ENCODE results near the gene SNX11.

SNX11 gene

DNA sequence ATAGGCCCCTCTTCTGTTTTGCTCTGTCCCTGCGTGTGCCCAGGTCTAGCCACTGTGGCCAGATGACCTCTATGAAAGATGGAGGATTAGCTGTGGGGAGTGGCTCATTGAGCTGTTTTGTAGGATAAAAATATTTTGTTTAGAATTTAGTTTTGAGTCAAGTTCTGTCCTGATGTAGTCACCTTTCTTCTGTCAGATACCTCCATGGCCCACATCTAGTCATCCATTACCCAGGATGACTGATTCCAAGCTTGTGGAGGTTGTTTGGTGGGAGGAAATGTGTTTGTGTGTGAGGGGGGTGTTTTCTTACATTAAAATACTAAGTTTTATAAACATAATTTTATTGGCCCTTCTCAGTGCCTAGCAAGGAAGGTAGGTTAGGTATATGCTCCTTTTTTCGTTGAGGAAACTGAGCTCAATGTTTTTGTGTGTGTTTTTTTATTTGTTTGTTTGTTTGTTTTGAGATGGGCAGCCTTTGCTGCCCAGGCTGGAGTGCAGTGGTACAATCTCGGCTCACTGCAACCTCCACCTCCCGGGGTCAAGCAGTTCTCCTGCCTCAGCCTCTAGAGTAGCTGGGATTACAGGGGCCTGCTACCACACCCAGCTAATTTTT lies 16.3 kb downstream of the SNX11 start:
- no peak overlapping the region for H3K4me3 ChIP-seq (ENCODE audit: low read depth, low read length)
- in situ Hi-C loops (cut with HindIII; ENCODE audit: low sequenced_read_pairs): no loop called here
- TF ChIP-seq, protein P1, sequence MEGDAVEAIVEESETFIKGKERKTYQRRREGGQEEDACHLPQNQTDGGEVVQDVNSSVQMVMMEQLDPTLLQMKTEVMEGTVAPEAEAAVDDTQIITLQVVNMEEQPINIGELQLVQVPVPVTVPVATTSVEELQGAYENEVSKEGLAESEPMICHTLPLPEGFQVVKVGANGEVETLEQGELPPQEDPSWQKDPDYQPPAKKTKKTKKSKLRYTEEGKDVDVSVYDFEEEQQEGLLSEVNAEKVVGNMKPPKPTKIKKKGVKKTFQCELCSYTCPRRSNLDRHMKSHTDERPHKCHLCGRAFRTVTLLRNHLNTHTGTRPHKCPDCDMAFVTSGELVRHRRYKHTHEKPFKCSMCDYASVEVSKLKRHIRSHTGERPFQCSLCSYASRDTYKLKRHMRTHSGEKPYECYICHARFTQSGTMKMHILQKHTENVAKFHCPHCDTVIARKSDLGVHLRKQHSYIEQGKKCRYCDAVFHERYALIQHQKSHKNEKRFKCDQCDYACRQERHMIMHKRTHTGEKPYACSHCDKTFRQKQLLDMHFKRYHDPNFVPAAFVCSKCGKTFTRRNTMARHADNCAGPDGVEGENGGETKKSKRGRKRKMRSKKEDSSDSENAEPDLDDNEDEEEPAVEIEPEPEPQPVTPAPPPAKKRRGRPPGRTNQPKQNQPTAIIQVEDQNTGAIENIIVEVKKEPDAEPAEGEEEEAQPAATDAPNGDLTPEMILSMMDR (IDR thresholded peaks at IDR 0.05; ENCODE audit: low read depth, low read length): no peak
- DNase-seq (ENCODE audit: low read depth, low spot score): no peak

DNA sequence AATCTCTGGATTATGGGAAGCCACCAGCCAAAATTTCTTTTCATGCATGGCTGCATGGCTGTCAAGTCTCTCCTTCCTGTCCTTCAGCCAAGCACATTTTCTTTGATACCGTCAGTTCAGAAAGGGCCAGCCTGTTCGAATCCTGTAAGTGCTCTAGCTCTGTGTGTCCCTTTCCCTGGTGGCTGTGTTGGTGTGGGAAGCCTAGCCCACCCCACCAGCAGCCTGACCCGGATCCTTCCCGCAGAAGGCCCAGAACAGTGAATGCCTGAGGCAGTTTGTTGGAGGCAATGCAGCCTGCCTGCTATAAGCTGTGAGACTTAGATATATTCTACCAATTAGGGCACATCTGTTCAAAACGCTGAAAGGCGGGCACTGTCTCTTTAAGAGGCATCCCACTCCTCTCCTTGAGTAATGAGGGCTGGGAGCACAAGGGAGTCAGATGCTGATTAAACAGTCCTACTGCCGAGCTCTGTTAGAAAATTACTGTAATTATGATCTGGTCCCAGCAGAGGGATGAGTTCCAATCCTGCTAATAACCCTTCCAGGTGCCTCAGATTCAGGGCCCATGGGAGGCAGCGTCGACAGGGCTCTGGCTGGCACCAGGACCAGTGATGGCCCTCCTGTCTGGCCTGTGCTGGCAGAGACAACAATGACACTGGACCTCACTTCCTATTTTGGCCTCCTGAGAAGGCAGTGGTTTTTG lies 18.4 kb downstream of the SNX11 start:
- in situ Hi-C loops (cut with HindIII; ENCODE audit: low sequenced_read_pairs): no loop called here
- no peak for DNase-seq (ENCODE audit: low read depth, low spot score)
- TF ChIP-seq, protein P1 (IDR thresholded peaks at IDR 0.05; ENCODE audit: low read depth, low read length): no peak
- H3K4me3 ChIP-seq (ENCODE audit: low read depth, low read length): no peak overlapping the region

DNA sequence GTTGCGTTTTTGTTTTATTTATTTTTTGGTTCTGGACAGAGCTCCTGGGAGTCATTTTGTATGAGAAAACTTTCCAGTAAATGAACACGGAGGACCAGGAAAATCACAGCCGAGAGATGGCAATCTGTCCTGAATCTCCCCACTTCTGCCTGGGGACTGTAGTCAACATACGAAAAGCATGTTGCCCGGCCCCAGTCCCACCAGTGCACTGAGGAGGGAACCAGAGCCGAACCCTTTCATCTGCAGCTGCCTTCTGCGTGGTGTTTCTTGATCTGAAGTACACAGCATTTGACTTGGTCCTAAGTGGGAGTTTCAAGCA lies 18.9 kb downstream of the SNX11 start:
- no peak overlapping the region for H3K4me3 ChIP-seq (ENCODE audit: low read depth, low read length)
- TF ChIP-seq, protein P1 (IDR thresholded peaks at IDR 0.05; ENCODE audit: low read depth, low read length): no peak
- in situ Hi-C loops (cut with HindIII; ENCODE audit: low sequenced_read_pairs): no loop called here
- no peak for DNase-seq (ENCODE audit: low read depth, low spot score)

DNA sequence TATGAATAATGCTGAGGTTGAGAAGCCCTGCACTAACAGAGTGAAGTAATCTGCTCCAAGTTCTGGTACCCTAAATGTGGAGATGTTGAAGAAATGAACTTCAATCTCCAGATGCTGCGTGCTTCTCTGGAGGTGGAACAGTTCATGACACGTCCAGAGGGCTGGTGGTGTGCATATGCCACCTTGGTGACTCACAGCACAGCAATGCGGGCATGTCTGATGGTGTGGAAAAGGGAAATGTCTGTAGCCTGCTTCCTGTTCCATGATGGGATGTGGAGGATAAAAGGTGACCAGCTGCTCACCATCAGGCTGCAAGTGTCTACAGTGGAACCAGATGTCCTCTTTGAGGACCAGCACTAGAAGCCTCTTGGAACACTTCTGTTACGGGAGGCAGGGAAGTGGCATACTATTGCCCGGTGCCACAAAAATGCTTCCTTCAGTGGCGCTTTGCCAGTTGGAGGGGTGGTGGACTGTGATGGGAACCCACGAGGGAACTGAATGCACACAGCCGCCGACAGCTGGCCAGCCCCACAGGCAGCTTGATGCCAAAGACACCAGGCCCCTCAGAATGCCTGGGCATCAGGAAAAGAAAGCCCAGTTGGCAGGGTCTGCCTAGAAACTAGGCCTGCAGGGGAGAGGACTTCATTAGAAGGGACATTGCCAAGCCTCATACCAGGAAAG lies 19.9 kb downstream of the SNX11 start:
- in situ Hi-C loops (cut with HindIII; ENCODE audit: low sequenced_read_pairs): no loop called here
- no peak for DNase-seq (ENCODE audit: low read depth, low spot score)
- TF ChIP-seq, protein P1 (IDR thresholded peaks at IDR 0.05; ENCODE audit: low read depth, low read length): no peak

DNA sequence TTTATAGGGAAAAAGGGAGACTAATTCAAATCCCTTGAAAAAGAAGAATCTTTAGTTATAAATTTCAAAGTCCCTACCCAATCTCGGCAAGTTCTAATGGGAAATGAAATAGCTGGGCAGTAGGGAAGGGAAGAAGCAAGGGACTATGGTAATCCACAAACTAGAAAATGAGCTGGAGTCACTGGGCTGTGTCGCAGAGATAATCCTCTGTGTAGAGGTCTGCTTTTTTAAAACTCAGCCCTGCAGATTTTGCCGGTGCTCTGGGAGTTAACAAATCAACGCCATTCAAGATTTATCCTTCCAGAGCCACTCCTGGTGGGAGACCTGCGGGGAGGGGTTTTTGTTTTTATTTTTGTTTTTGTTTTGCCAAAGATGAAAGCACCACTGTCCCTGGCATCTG lies 20.8 kb downstream of the SNX11 start:
- TF ChIP-seq, protein P1 (IDR thresholded peaks at IDR 0.05; ENCODE audit: low read depth, low read length): no peak
- DNase-seq (ENCODE audit: low read depth, low spot score): no peak
- no peak overlapping the region for H3K4me3 ChIP-seq (ENCODE audit: low read depth, low read length)
- in situ Hi-C loops (cut with HindIII; ENCODE audit: low sequenced_read_pairs): no loop called here

More for the DNA sequence above, 19.9 kb downstream of the SNX11 start:
- no peak overlapping the region for H3K4me3 ChIP-seq (ENCODE audit: low read depth, low read length)

DNA sequence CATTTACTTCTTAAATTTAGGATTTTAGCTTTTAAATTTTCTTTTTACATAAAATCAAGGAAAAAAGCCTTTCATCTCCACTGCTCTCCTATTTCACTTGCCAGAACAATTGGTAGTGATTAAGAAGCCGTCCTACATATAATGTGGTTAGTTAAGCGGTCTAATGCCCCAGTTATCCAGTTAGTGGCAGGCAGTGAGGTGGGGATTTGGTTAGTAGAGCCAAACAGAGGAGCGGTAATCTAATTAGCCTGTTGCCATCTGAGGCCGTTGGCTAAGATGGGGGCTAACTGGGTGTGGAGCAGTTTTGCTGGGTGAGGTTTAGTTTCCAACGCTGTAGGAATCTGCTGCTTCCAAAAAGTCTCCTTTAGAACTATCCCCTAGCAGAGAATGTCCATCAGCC lies 22.4 kb downstream of the SNX11 start:
- in situ Hi-C loops (cut with HindIII; ENCODE audit: low sequenced_read_pairs): no loop called here
- TF ChIP-seq, protein P1 (IDR thresholded peaks at IDR 0.05; ENCODE audit: low read depth, low read length): no peak
- DNase-seq (ENCODE audit: low read depth, low spot score): no peak
- no peak overlapping the region for H3K4me3 ChIP-seq (ENCODE audit: low read depth, low read length)

Measured in astrocyte of the spinal cord (primary cell).